ENCODE results near the gene KLHL12.

The KLHL12 gene

GRCh38 chr1:202926581-202927491 is at the start of gene KLHL12:
Gene KLHL12, minus strand, starts transcription at chr1:202927234. Its CDS starts 2,072 bp downstream, at chr1:202925162.
- DNase-seq (ENCODE audit: low spot score), result peak; percentile 98

- no peak for DNase-seq (ENCODE audit: low spot score)
These were observed 49.6 kb upstream of the KLHL12 start for GRCh38 chr1:202976633-202977032.

- no peak for DNase-seq (ENCODE audit: low spot score)
These were observed 47.8 kb upstream of the KLHL12 start for GRCh38 chr1:202974856-202975255.

- DNase-seq (ENCODE audit: low spot score), result no peak
These were observed 45.0 kb upstream of the KLHL12 start for GRCh38 chr1:202972046-202972445.

- peak; percentile 88 for DNase-seq (ENCODE audit: low spot score)
These were observed 41.9 kb upstream of the KLHL12 start for GRCh38 chr1:202968895-202969295.

- no peak for DNase-seq (ENCODE audit: low spot score)
These were observed 41.3 kb upstream of the KLHL12 start for GRCh38 chr1:202968351-202968750.

GRCh38 chr1:202967684-202968281 is 40.7 kb upstream of the KLHL12 start:
- peak; percentile 34 for DNase-seq (ENCODE audit: low spot score)

GRCh38 chr1:202966006-202966898 is 39.2 kb upstream of the KLHL12 start:
- DNase-seq (ENCODE audit: low spot score), result no peak

GRCh38 chr1:202965422-202965821 is 38.4 kb upstream of the KLHL12 start:
- no peak for DNase-seq (ENCODE audit: low spot score)

- no peak for DNase-seq (ENCODE audit: low spot score)
These were observed 37.9 kb upstream of the KLHL12 start for GRCh38 chr1:202964791-202965410.

GRCh38 chr1:202961220-202961880 is 34.3 kb upstream of the KLHL12 start:
- no peak for DNase-seq (ENCODE audit: low spot score)

- DNase-seq (ENCODE audit: low spot score), result no peak
These were observed 32.2 kb upstream of the KLHL12 start for GRCh38 chr1:202959276-202959620.

- DNase-seq (ENCODE audit: low spot score), result no peak
These were observed 31.7 kb upstream of the KLHL12 start for GRCh38 chr1:202958544-202959275.

- DNase-seq (ENCODE audit: low spot score), result peak; percentile 88
These were observed 30.9 kb upstream of the KLHL12 start, which contains the start of gene ADIPOR1 for GRCh38 chr1:202957733-202958543. Gene ADIPOR1, minus strand, starts transcription at chr1:202958312. Its CDS starts 7,242 bp downstream, at chr1:202951070.

- DNase-seq (ENCODE audit: low spot score), result peak; percentile 58
These were observed 29.9 kb upstream of the KLHL12 start for GRCh38 chr1:202956969-202957368.

GRCh38 chr1:202954057-202954745 is 27.2 kb upstream of the KLHL12 start:
- no peak for DNase-seq (ENCODE audit: low spot score)

GRCh38 chr1:202953392-202953791 is 26.4 kb upstream of the KLHL12 start:
- DNase-seq (ENCODE audit: low spot score), result peak; percentile 45

GRCh38 chr1:202952818-202953217 is 25.8 kb upstream of the KLHL12 start:
- peak; percentile 33 for DNase-seq (ENCODE audit: low spot score)

GRCh38 chr1:202952099-202952498 is 25.1 kb upstream of the KLHL12 start:
- DNase-seq (ENCODE audit: low spot score), result no peak
